ENCODE results near the gene ARL14EP.

The ARL14EP gene

GRCh38 chr11:30380846-30381245 is 57.9 kb downstream of the ARL14EP start:
- DNase-seq (ENCODE audit: low spot score): no peak

- DNase-seq (ENCODE audit: low spot score): no peak
These were observed 59.0 kb downstream of the ARL14EP start for GRCh38 chr11:30381879-30382278.

Data from left forelimb (tissue), 1 donor.